T-helper 1 cell treated with Interleukin-12 subunit alpha and Interleukin-12 subunit beta and Interleukin-4 antibody, amounts not matched to agents 30 μg/mL and 1 μg/mL, for 36 hours (primary cell): Measurements from ENCODE around the gene ARID5B.
A peak's percentile ranks its signal among the peaks of the same experiment; 100 is the strongest.

Experiments used
- H3K27ac Mint-ChIP-seq: one replicate; pipeline ENCODE4 v1.8.0; 2021; ENCODE audit warnings: mild to moderate bottlenecking, mixed read lengths
- H3K27me3 Mint-ChIP-seq: one replicate; pipeline ENCODE4 v1.8.0; 2021; ENCODE audit warnings: low read depth, mixed read lengths
- H3K36me3 Mint-ChIP-seq: one replicate; pipeline ENCODE4 v1.8.0; 2021; ENCODE audit warnings: low read depth, mixed read lengths
- H3K4me1 Mint-ChIP-seq: one replicate; pipeline ENCODE4 v1.8.0; 2021; ENCODE audit warnings: low read depth, mixed read lengths
- H3K4me3 Mint-ChIP-seq: one replicate; pipeline ENCODE4 v1.8.0; 2021; ENCODE audit warnings: mild to moderate bottlenecking, moderate library complexity, mixed read lengths
- H3K9me3 Mint-ChIP-seq: one replicate; pipeline ENCODE4 v1.8.0; 2021; ENCODE audit warnings: mixed read lengths

ARID5B gene

DNA sequence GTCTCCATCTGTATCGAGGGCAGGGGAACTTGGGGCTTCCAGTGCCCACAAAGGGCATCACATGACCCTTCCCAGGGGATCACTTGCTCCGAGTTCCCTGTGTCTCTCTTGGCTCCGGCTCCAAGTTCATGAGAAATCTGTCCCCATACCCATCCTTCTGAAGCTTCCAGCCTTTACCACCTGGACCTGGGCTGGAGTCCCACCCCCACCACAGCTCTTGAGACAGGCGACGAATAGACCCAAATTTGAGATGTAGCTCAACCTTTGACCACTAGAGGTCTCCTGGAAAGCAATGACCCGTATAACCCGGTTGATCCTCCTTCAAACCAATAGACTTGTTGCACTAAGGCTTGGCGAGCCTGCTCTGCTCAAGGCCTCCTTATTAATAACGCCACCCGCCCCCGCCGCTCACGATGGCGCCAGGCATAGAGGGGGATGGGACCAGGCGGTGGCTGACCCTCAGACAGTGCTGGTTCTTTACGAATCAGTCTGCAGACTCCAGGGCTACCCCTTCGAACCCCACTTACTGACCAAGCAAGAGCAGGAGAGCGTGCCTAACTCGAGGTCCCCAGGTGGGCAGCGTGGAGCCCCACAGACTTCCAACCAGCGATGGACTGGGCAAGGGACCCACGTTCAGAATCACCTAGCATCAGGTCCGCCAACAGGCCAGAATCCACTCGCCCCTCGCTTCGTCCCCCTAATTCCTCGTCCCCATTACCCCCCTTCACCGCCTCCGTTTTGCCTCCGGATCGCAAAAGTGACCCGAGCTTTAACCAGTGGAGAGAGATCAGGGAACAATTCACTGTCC is 4.4 kb upstream of the ARID5B start:
- Mint-ChIP-seq H3K36me3 (peaks cover 2% of the 10 kb centered on the region), H3K27ac (peak overlapping the region; percentile 92), H3K4me3 (peak overlapping the region; percentile 82), H3K27me3 (no peaks in the 10 kb centered on the region), H3K4me1 (peaks cover 30% of the 10 kb centered on the region), H3K9me3 (no peaks in the 10 kb centered on the region)

DNA sequence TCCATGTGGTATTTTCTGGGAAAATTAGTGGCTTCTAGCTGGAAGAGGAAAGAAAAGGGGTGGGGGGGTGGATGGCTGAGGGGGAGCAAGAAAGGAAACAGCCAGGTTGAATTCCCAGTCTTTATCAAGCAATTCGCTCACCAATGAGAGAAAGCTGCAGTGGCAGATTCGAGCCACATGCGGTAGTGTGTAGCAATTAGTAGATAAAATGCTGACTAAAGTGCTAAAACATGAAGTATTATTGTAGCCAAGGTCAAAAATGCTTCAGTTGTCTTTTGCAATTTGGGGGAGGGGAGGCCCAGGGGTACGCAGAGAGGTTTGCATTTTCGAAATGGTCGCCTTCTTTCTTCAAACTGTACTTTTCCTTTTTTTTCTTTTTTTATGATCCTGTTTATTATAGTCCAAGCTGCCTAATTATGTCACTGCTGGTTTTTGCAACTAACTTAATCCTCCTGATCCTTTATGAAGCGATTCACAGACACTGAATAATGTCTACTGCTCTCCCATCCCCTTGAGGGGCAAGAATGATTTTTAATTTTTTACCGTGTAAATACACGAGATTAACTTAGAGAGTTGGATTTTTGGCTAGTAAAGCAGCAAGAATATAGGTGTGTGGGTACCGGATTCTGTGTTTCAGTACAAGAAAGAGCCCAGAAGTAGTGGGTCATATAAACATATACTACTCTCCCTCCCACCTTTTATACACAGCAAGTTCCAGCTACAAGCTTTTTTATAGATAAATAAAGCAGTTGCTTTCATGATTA is 3.6 kb upstream of the ARID5B start:
- Mint-ChIP-seq H3K36me3 (peaks cover 8% of the 10 kb centered on the region), H3K9me3 (no peaks in the 10 kb centered on the region), H3K4me3 (peak overlapping the region; percentile 82), H3K27ac (peak overlapping the region; percentile 76), H3K27me3 (no peaks in the 10 kb centered on the region), H3K4me1 (peaks cover 32% of the 10 kb centered on the region)

GRCh38 chr10:61898435-61898778 is 3.1 kb upstream of the ARID5B start:
- Mint-ChIP-seq H3K36me3 (peaks cover 9% of the 10 kb centered on the region), H3K9me3 (no peaks in the 10 kb centered on the region), H3K4me1 (peaks cover 32% of the 10 kb centered on the region), H3K27me3 (no peaks in the 10 kb centered on the region), H3K4me3 (peak overlapping the region; percentile 38), H3K27ac (peak overlapping the region; percentile 76)

- no peaks in the 10 kb centered on the region for H3K27me3 Mint-ChIP-seq
- no peaks in the 10 kb centered on the region for H3K9me3 Mint-ChIP-seq
- H3K27ac Mint-ChIP-seq = peak overlapping the region; percentile 99
- H3K36me3 Mint-ChIP-seq = peaks cover 10% of the 10 kb centered on the region
- peak overlapping the region; percentile 99 for H3K4me3 Mint-ChIP-seq
- peaks cover 35% of the 10 kb centered on the region for H3K4me1 Mint-ChIP-seq
These were observed 2.4 kb upstream of the ARID5B start for GRCh38 chr10:61899069-61899531.

DNA sequence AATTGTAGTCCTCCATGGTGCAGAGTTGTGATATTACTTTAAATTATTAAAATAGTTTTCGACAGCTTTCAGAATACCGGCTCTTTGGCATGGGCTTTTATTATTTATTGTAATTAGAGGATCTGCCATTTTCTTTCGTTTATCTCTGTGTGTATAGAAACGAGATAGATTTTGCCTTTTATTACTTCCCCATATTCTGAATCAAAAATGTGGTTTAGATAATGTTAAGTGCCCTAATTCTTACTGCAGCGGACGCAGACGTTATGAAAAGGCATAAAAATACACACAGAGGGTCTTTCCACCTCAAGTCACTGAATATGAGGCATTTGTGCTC is 1.9 kb upstream of the ARID5B start:
- Mint-ChIP-seq H3K4me1 (peaks cover 39% of the 10 kb centered on the region), H3K4me3 (peak overlapping the region; percentile 99), H3K27ac (peak overlapping the region; percentile 99), H3K36me3 (peaks cover 13% of the 10 kb centered on the region), H3K9me3 (no peaks in the 10 kb centered on the region), H3K27me3 (no peaks in the 10 kb centered on the region)

DNA sequence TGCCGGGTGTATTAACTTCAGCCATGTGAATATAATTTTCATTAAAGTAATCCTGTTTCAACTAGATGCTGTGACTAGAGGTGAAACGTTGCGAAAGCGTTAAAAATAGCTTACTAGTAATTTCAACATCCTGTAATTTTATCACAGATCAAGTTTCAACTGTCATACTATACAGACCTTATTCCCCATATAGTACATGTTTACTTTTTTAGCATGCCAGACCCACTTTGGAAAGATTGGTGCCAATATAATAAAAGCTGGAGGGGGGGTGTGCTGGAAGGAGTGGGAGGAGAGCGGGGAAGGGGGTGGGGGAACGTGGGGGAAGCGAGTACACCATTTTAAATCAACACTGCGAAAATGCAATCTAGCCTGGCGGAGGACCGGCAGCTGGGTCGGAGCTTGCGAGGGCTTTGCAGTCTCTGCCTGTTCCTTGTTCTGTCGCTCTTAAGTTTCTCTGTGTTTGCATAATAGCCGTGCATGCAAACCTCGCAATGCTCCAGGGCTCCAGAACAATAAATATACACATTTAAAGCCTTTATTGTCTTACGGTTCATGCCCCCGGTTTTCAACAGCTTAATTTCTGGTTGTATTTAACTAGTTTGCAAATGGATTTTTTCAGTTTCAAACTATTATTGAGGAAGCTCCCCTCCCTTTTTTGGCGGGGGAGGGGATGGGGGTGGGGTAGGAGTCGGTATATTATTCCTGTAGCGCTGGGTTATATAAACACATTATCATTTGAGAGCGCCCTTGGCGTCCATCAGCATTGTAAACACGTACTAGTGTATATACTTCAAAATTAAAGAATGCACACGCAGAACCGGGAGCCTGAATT is 1.3 kb upstream of the ARID5B start:
- Mint-ChIP-seq H3K9me3 (no peaks in the 10 kb centered on the region), H3K4me3 (peak overlapping the region; percentile 99), H3K4me1 (peaks cover 45% of the 10 kb centered on the region), H3K36me3 (peaks cover 17% of the 10 kb centered on the region), H3K27ac (peak overlapping the region; percentile 99), H3K27me3 (no peaks in the 10 kb centered on the region)

- Mint-ChIP-seq H3K27me3 (no peaks in the 10 kb centered on the region), H3K4me1 (peaks cover 49% of the 10 kb centered on the region), H3K27ac (peak overlapping the region; percentile 99), H3K4me3 (peak overlapping the region; percentile 99), H3K9me3 (no peaks in the 10 kb centered on the region), H3K36me3 (peaks cover 21% of the 10 kb centered on the region)
These were observed 438 bp downstream of the ARID5B start for GRCh38 chr10:61901829-61902444.

DNA sequence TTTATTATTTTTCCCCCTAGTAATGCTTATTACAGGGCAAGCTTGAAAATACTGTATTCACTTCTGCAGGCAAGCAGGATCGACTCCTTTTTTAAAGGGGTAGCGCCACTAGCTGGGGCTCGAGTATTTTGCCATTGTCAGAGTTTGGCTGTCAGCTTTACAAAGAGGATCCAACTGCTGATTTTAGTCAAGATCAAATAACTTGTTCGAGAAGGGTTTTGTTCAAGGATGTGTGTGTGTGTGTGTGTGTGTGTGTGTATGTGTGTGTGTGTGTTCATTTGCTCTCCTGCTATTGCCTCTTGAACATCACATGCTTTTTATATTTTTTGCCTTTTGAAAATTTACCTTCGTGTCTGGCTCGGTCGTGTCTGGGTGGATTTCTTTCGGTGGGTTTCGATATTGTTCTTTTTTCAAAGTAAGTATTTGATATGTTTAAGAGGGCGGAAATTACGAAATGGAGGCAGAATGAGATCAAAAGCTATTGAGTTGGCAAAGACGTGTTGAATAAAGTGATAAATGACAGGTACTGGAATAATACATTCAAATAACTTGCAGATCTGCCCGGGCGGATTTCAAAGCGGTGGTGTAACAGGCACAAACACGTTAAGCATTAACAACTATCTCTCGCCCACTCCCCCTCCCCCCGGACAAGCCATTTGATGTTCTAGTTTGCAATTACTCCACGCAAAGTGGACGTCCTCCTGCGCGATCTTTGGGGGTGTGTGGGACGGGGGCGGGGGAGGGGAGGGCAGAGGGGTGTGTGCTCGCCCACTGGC is 1.1 kb downstream of the ARID5B start:
- H3K9me3 Mint-ChIP-seq = no peaks in the 10 kb centered on the region
- peaks cover 23% of the 10 kb centered on the region for H3K36me3 Mint-ChIP-seq
- no peaks in the 10 kb centered on the region for H3K27me3 Mint-ChIP-seq
- peak overlapping the region; percentile 99 for H3K4me3 Mint-ChIP-seq
- H3K4me1 Mint-ChIP-seq = peaks cover 47% of the 10 kb centered on the region
- peak overlapping the region; percentile 99 for H3K27ac Mint-ChIP-seq

GRCh38 chr10:61903221-61903927 is 1.9 kb downstream of the ARID5B start:
- H3K4me3 Mint-ChIP-seq = peak overlapping the region; percentile 99
- H3K36me3 Mint-ChIP-seq = peaks cover 26% of the 10 kb centered on the region
- no peaks in the 10 kb centered on the region for H3K9me3 Mint-ChIP-seq
- H3K27ac Mint-ChIP-seq = peak overlapping the region; percentile 94
- no peaks in the 10 kb centered on the region for H3K27me3 Mint-ChIP-seq
- H3K4me1 Mint-ChIP-seq = peaks cover 45% of the 10 kb centered on the region

DNA sequence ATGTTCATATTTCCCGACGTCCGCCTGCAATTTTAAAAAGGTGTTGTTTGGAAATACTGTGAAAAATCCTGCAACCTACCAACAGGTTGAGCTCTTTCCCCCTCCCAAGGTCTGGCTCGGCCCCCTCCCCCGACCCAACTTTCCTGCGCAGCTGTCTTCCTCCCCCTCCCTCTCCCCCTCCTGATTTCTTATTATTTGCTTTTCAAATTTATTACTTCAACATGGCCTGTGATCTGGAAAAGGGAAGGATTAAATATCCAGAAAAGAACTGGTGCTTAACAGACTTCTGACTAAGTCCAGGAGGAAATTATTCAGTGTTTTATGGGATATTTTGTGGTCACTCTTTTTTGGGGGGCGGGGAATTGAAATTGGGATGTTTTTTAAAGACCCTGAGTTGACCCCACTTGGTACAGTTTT is 2.4 kb downstream of the ARID5B start:
- peak overlapping the region; percentile 99 for H3K4me3 Mint-ChIP-seq
- peak overlapping the region; percentile 94 for H3K27ac Mint-ChIP-seq
- H3K36me3 Mint-ChIP-seq = peaks cover 29% of the 10 kb centered on the region
- peaks cover 43% of the 10 kb centered on the region for H3K4me1 Mint-ChIP-seq
- no peaks in the 10 kb centered on the region for H3K9me3 Mint-ChIP-seq
- H3K27me3 Mint-ChIP-seq = no peaks in the 10 kb centered on the region

- H3K9me3 Mint-ChIP-seq = no peaks in the 10 kb centered on the region
- H3K4me3 Mint-ChIP-seq = peak overlapping the region; percentile 99
- H3K4me1 Mint-ChIP-seq = peaks cover 39% of the 10 kb centered on the region
- H3K27ac Mint-ChIP-seq = peak overlapping the region; percentile 94
- peaks cover 36% of the 10 kb centered on the region for H3K36me3 Mint-ChIP-seq
- no peaks in the 10 kb centered on the region for H3K27me3 Mint-ChIP-seq
These were observed 3.5 kb downstream of the ARID5B start for GRCh38 chr10:61904733-61905725.

GRCh38 chr10:61905837-61906561 is 4.5 kb downstream of the ARID5B start:
- H3K4me1 Mint-ChIP-seq = peaks cover 46% of the 10 kb centered on the region

More at GRCh38 chr10:61905837-61906561, 4.5 kb downstream of the ARID5B start:
- Mint-ChIP-seq H3K27me3 (no peaks in the 10 kb centered on the region), H3K4me3 (peak overlapping the region; percentile 24), H3K36me3 (peaks cover 43% of the 10 kb centered on the region), H3K9me3 (no peaks in the 10 kb centered on the region), H3K27ac (no peak overlapping the region)
